NCI-H2227 treated with DMSO at 0.1 percent for 48 hours (cell line): ENCODE measurements around the gene KANK3.
"Not testable (repeated sequence)": the region's sequence is repeated elsewhere in the genome, so short reads cannot be mapped to it uniquely, and the experiment has no call there.

ENCODE experiments used
- DNase-seq: peaks from one replicate; lab custom pipeline; 2025; lab: John Stamatoyannopoulos, UW

Gene KANK3

GRCh38 chr19:8370176-8371010, 27.3 kb upstream of the KANK3 start:
- no peak for DNase-seq

GRCh38 chr19:8367327-8368001, 24.4 kb upstream of the KANK3 start:
- DNase-seq: peak; percentile 55

GRCh38 chr19:8366961-8367326, 23.9 kb upstream of the KANK3 start:
- no peak for DNase-seq

GRCh38 chr19:8366121-8366581, 23.1 kb upstream of the KANK3 start:
- DNase-seq: no peak

DNA sequence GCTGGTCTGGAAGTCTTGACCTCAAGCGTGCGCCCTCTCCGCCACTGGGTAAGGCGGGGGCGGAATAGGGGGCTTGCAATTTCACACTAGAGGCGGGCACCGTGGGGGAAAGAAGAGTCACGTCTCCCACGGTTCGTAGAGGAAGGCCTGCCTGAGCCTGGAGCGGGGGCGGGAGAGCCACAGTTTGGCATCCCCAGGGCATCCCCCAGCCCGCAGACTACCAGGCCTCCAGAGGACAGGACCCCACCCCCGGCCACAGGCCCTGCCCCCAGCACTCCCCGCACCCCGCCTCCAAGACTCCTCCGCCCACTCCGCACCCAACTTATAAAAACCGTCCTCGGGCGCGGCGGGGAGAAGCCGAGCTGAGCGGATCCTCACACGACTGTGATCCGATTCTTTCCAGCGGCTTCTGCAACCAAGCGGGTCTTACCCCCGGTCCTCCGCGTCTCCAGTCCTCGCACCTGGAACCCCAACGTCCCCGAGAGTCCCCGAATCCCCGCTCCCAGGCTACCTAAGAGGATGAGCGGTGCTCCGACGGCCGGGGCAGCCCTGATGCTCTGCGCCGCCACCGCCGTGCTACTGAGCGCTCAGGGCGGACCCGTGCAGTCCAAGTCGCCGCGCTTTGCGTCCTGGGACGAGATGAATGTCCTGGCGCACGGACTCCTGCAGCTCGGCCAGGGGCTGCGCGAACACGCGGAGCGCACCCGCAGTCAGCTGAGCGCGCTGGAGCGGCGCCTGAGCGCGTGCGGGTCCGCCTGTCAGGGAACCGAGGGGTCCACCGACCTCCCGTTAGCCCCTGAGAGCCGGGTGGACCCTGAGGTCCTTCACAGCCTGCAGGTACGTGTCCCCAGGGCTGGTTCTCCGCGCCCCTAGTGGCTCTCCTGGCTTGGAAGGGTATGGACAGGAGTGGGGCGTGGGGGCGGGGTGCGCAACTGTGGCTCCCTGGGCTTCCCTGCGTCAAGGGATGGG, 21.0 kb upstream of the KANK3 start, which contains the start of gene ANGPTL4:
ANGPTL4 (plus strand) TSS at position 353 of the 969 bp plus-strand sequence; CDS start at position 520, 167 bp downstream.
- DNase-seq: peak; percentile 38

DNA sequence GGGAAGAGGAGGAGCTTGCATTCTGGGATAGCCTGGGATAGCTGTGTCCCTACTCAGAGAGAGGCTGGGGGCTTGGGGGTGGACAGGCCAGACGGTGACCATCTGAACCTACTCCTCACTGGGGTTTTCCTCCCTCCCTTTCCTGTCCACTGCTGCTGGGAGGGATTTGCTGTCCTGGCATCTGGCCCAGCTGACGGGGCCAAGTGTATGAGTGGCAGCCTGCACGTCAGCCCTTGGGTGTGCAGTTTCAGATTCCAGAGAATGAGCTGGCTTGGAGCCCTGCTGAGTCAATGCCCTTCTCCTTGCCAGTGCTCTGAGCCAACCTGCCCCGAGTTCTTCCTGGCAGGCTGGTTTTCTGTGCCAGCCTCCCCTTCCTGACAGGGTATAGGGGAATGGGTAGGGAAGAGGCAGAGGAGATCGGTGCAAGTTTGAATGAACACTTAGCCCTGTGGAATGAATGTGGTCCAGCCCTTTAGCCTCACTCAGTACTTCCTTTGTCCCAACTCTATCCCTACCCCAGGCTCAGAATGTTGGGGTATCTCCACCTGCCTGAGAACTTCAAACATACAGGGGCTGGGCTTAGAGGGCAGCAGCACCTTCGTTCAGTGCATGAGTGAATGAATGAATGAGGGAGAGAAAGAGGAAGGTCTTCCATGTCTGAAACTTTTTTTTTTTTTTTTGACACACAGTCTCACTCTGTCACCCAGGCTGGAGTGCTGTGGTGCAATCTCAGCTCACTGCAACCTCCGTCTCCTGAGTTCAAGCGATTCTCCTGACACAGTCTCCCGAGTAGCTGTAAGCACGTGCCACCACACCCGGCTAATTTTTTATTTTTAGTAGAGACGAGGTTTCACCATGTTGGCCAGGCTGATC, 19.1 kb upstream of the KANK3 start:
- no peak for DNase-seq

DNA sequence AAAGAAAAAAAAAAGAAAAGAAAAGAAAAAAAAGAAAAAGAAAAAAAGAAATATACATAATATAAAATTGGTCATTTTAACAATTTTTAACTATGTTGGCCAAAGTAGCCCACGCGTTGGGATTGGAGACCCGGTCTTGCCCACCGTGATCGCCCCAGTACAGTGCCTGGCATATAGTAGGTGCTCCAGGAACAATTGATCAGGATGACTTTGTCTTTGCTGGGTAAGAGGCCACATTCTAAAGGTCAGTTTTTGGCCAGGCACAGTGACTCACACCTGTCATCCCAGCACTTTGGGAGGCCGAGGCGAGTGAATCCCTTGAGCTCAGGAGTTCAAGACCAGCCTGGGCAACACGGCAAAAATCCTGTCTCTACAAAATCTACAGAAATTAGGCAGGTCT, 17.1 kb upstream of the KANK3 start:
- no peak for DNase-seq

GRCh38 chr19:8358948-8359347, 15.9 kb upstream of the KANK3 start:
- no peak for DNase-seq

GRCh38 chr19:8357007-8357521, 14.0 kb upstream of the KANK3 start:
- DNase-seq: no peak

- no peak for DNase-seq
Measured at GRCh38 chr19:8355631-8356402, 12.8 kb upstream of the KANK3 start.

DNA sequence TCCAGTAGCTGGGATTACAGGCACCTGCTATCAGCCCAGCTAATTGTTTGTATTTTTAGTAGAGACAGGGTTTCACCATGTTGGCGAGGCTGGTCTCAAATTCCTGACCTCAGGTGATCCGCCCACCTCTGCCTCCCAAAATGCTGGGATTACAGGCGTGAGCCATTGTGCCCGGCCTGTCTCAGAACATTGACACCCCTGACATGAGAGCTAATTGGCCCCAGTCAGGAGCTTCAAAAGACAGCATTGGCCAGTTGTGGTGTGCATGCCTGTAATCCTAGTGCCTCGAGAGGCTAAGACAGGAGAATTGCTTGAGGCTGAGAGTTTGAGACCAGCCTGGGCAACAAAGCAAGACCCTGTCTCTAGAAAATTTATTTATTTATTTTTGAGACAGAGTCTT, 9.8 kb upstream of the KANK3 start:
- DNase-seq: not testable (repeated sequence)

GRCh38 chr19:8352134-8352827, 9.2 kb upstream of the KANK3 start:
- DNase-seq: no peak

GRCh38 chr19:8349629-8350372, 6.7 kb upstream of the KANK3 start:
- not testable (repeated sequence) for DNase-seq

DNA sequence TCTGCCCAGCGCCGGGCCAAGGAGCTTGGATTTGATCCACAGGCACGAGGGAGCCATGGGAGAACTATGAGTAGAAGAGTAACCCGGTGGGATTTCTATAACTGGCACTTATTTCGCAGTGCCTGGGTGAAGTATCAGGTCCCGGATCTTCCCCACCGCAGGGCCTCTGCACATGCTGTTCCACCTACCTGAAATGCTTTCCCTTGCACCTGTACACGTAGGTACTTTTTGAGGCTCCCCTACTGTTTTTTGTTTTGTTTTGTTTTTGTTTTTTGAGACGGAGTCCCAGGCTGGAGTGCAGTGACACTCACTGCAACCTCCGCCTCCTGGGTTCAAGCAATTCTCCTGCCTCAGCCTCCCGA, 402 bp upstream of the KANK3 start:
- no peak for DNase-seq

DNA sequence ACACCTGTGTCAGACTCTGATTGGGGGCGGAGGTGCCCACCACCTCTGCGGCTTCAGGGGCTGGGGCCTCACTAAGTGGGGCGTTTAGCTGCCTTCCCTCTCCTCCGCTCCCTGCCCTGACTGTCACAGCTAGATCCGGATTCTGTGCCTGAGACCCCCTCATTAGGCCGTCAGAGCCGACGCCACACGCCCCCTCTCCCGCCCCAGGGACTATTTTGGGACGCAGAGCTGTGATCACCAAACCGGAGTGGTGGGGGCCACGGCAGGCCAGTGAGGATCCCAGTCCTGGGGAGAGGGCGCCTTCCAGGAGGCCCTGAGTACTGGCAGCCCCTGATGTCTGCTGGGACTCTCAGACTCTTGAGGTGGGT, 762 bp downstream of the KANK3 start:
- no peak for DNase-seq

- DNase-seq: not testable (repeated sequence)
Measured at GRCh38 chr19:8341504-8341903, 1.6 kb downstream of the KANK3 start.

DNA sequence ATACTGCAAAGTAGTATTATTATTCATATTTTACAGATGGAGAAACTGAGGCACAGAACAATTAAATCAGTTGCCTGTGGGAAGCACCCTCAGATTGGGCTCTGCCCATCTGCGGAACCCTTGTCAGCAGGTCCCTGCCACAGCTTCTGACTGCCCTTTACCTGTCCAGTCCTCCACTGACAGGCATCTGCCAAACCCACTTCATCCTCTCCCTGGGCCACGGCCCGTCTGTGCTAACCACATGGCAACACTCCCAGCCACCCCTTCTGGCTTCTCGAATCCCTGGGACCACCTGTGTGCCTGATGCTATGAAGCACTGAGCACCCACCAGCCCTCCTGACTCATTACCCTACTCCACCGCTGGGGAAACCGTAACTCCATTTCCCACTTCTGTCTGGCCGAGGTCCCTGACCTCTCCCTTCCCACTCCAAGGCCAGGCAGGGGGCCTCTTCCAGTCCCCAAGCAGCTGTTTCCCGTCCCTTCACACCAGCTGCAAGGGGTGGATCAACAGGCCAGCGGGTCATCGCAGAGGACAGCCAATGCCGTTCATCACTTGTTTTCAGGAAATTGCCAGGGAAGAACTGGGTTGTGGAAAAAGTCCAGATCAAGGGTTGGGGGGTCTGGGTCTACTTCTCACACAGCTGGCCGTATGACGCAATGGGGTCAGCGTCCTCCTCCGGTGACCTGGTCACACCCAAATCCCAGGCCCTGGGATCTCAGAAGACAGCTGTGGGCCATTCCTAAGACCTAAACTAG, 2.5 kb downstream of the KANK3 start:
- DNase-seq: no peak

- no peak for DNase-seq
Measured at GRCh38 chr19:8338835-8339234, 4.2 kb downstream of the KANK3 start.
